Spleen (tissue), 11 donors: ENCODE measurements around the gene THAP4. TPM values are rescaled to one million over a fixed set of nuclear protein-coding genes. Genes with fewer than 3 reads are reported as not detected.
"Not testable (repeated sequence)": the region's sequence is repeated elsewhere in the genome, so short reads cannot be mapped to it uniquely, and the experiment has no call there.

Source experiments
- DNase-seq: peaks from one replicate; pipeline ENCODE4 v3.0.0-alpha.2; 2020
- H3K27ac ChIP-seq, 8 donors: fragments of 200-600 bp; sonication (generic) in 7 of 8; 1 replicate in 4 of 8; 2 replicates in 4 of 8; pipeline versions ENCODE4 v1.5.0 to v1.8.0; 2016 to 2021; ENCODE audit warnings: inconsistent platforms in 4 of 8, mild to moderate bottlenecking in 4 of 8, moderate library complexity in 1 of 8
- H3K27me3 ChIP-seq, 7 donors: fragments of 200-600 bp; sonication (generic) in 6 of 7; replicated peaks in 1 of 7; 1 replicate in 4 of 7; 2 replicates in 3 of 7; pipeline versions ENCODE4 v1.5.0 to v1.8.0; 2016 to 2021; ENCODE audit warnings: inconsistent platforms in 3 of 7, mild to moderate bottlenecking in 1 of 7
- H3K36me3 ChIP-seq, 6 donors: fragments of 200-600 bp; sonication (generic) in 5 of 6; 1 replicate in 4 of 6; 2 replicates in 2 of 6; pipeline versions ENCODE4 v1.5.0 to v1.8.0; 2016 to 2021; ENCODE audit warnings: inconsistent platforms in 2 of 6
- H3K4me1 ChIP-seq, 6 donors: fragments of 200-600 bp; sonication (generic) in 5 of 6; 1 replicate in 3 of 6; 2 replicates in 3 of 6; pipeline versions ENCODE4 v1.5.0 to v1.8.0; 2016 to 2021; ENCODE audit warnings: inconsistent platforms in 3 of 6
- H3K4me3 ChIP-seq, 8 donors: fragments of 200-600 bp; sonication (generic) in 7 of 8; 1 replicate in 4 of 8; 2 replicates in 4 of 8; pipeline versions ENCODE4 v1.5.0 to v1.8.0; 2016 to 2021; ENCODE audit warnings: inconsistent platforms in 4 of 8, mild to moderate bottlenecking in 4 of 8, moderate library complexity in 2 of 8
- H3K9me3 ChIP-seq, 8 donors: fragments of 200-600 bp; sonication (generic) in 7 of 8; 1 replicate in 4 of 8; 2 replicates in 4 of 8; pipeline versions ENCODE4 v1.5.0 to v1.8.0; 2016 to 2021; ENCODE audit warnings: inconsistent platforms in 4 of 8
- POLR2A ChIP-seq, 3 donors: fragments of 450-650 bp; IDR thresholded peaks; one replicate each; pipeline ENCODE4 v1.5.1; 2017; ENCODE audit warnings: antibody characterized with exemption in 3 of 3, mild to moderate bottlenecking in 1 of 3
- POLR2AphosphoS5 ChIP-seq, 3 donors: sonication (generic); formaldehyde crosslinking; IDR thresholded peaks; one replicate each; pipeline ENCODE4 v1.5.1; 2017; ENCODE audit warnings: antibody characterized with exemption in 3 of 3
- WGBS, 5 donors: extraction: QIAGEN DNeasy Blood & Tissue Kit in 3 of 5; methylation state at CpG; one replicate each; pipeline versions ENCODE4 v1.1.5 to v1.1.7; 2013 to 2018; 5-methylcytosine and 5-hydroxymethylcytosine counted together
- intact Hi-C: fragments of 100-400 bp; cut with DNase I; formaldehyde crosslinking; loops from one replicate; pipeline ENCODE4 v1.15.0; 2023; ENCODE audit warnings: low total_unique reads
- polyA plus RNA-seq, 3 donors: library from polyadenylated mRNA; stranded (reverse); fragments of 200-250 nt; gene quantifications; one replicate each; pipeline ENCODE4 v1.2.1, GENCODE V29; 2013
- total RNA-seq, 7 donors: library from RNA; depleted of rRNA in 3 of 7; stranded (reverse); fragments of >200 nt in 3 of 7; fragmentation: NEBNext Ultra II Directional in 4 of 7; extraction: Animal tissue kit (Norgen Biotek cat#: 25700) in 4 of 7; gene quantifications; one replicate each; pipeline versions ENCODE4 v1.1.0 to v1.2.1, GENCODE V29; 2016 to 2021
- TF ChIP-seq, protein P1 (sequence below), 11 experiments: fragments of 200-600 bp in 7 of 11; fragments of 450-650 bp in 4 of 11; sonication (generic) in 4 of 11; IDR thresholded peaks in 8 of 11; conservative IDR thresholded peaks in 3 of 11; 1 replicate in 7 of 11; 2 replicates in 4 of 11; pipeline versions ENCODE4 v1.4.0 to v1.8.0; 2016 to 2021; ENCODE audit warnings: antibody characterized with exemption in 11 of 11, inconsistent platforms in 4 of 11, mild to moderate bottlenecking in 1 of 11
- donor health status: healthy with polysubstance abuse.
- donor health status: DM: no; HTN: no; CAD: no; lungs with moderate emphysema.
- donor health status: DM: no; HTN: no; CAD: no.
- donor health status: Bipolar disorder and iron deficiency.
- donor health status: healthy.
- donor health status: DM: no; HTN: no; CAD: no.
- donor health status: DM: yes; HTN: yes; CAD: no.

THAP4 gene
- total and polyA plus RNA-seq, 10 donors = 21.0 to 31.5 (median 27.8) TPM

DNA sequence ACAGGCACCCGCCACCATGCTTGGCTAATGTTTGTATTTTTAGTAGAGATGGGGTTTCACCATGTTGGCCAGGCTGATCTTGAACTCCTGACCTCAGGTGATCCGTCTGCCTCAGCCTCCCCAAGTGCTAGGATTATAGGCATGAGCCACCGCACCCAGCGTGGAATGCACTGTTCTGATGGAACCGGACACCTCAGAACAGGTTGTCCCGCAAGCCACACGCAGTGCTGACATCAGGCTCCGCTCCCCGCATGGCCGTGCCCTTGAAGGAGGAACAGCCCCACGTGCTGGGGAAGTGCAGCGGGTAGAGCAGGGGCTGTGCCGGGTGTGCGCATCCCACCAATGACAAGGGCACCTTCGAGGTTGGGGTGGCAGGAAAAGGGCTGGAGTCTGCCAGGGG lies 69.7 kb downstream of the THAP4 start:
- intact Hi-C loops, H3K9me3 ChIP-seq, H3K27me3 ChIP-seq, H3K4me3 ChIP-seq: not testable (repeated sequence)
- Histone ChIP-seq H3K4me1 (peaks cover 0 to 33% (median 17%) of the 10 kb centered on the region in 6 donors), H3K27ac (peak overlapping the region in 1 of 8 donors; percentile 36), H3K36me3 (peaks cover 0 to 12% (median 0%) of the 10 kb centered on the region in 6 donors)
- peak in 1 of 3 donors; percentile 40 for TF ChIP-seq POLR2AphosphoS5 (IDR thresholded peaks at IDR 0.05)
- peak; percentile 62 for DNase-seq
- 72 to 83% (median 80%) methylated on average over 4 to 15 of the region's 15 CpGs for WGBS, 5 donors

DNA sequence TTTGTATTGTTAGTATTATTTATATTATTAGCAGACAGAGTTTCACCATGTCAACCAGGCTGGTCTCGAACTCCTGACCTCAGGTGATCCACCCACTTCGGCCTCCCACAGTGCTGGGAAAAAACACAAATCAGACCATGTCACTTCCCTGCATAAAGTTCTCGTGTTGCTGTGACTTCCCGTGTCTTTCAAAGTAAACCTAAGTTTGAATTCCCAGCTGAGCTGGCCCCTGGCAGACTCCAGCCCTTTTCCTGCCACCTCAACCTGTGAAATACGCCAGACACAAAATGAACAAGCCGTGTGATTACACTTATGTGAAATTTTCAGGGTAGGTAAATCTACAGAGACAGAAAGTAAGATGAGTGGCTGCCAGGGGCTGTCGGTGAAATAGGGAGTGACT lies 70.5 kb downstream of the THAP4 start:
- 76 to 84% (median 80%) methylated on average over 7 of the region's 7 CpGs for WGBS, 5 donors
- Histone ChIP-seq H3K27ac (no peak overlapping the region), H3K4me1 (peaks cover 0 to 37% (median 17%) of the 10 kb centered on the region in 6 donors), H3K36me3 (peaks cover 0 to 4% (median 0%) of the 10 kb centered on the region in 6 donors), H3K4me3 (no peak overlapping the region), H3K27me3 (peaks cover 0 to 3% (median 0%) of the 10 kb centered on the region in 7 donors), H3K9me3 (no peaks in the 10 kb centered on the region)
- DNase-seq = peak; percentile 17
- intact Hi-C loops = no loop called here
- TF ChIP-seq, protein P1, sequence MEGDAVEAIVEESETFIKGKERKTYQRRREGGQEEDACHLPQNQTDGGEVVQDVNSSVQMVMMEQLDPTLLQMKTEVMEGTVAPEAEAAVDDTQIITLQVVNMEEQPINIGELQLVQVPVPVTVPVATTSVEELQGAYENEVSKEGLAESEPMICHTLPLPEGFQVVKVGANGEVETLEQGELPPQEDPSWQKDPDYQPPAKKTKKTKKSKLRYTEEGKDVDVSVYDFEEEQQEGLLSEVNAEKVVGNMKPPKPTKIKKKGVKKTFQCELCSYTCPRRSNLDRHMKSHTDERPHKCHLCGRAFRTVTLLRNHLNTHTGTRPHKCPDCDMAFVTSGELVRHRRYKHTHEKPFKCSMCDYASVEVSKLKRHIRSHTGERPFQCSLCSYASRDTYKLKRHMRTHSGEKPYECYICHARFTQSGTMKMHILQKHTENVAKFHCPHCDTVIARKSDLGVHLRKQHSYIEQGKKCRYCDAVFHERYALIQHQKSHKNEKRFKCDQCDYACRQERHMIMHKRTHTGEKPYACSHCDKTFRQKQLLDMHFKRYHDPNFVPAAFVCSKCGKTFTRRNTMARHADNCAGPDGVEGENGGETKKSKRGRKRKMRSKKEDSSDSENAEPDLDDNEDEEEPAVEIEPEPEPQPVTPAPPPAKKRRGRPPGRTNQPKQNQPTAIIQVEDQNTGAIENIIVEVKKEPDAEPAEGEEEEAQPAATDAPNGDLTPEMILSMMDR (IDR thresholded peaks at IDR 0.05 in 8 of 11, conservative IDR thresholded peaks at IDR 0.05 in 3 of 11) = no peak
- TF ChIP-seq POLR2A (IDR thresholded peaks at IDR 0.05) = no peak
- TF ChIP-seq POLR2AphosphoS5 (IDR thresholded peaks at IDR 0.05) = no peak

DNA sequence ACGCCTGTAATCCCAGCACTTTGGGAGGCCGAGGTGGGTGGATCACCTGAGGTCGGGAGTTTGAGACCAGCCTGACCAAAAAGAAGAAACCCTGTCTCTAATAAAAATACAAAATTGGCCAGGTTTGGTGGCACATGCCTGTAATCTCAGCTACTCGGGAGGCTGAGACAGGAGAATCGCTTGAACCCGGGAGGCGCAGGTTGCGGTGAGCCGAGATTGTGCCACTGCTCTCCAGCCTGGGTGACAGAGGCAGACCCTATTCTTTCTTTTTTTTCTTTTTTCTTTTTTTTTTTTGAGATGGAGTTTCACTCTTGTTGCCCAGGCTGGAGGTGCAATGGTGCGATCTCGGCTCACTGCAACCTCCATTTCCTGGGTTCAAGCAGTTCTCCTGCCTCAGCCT lies 70.9 kb downstream of the THAP4 start:
- intact Hi-C loops, H3K4me3 ChIP-seq, H3K27ac ChIP-seq, H3K27me3 ChIP-seq, H3K36me3 ChIP-seq, H3K9me3 ChIP-seq: not testable (repeated sequence)
- H3K4me1 ChIP-seq = peaks cover 0 to 39% (median 17%) of the 10 kb centered on the region in 6 donors
- peak; percentile 8 for DNase-seq
- WGBS, 5 donors = 90 to 97% (median 94%) methylated on average over 11 of the region's 11 CpGs

DNA sequence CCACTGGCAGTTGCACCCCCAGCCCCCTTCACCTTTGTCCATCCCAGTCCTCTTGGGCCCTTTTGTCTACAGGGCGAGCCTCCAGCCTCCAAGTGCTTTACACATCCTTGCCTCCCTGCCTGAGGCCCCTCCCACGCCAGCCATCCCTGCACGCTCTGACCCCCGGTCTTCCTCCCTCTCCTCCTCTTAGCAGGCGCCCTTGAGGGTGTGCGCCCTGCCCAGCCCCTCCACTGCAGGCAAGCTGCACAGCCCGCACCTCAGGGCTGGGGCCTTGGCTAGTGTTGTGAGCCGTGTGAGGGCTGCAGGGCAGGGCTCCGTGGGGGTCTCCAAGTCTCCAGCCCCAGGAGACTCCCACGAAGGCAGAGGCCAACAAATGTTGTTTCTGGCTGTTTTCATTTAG lies 71.5 kb downstream of the THAP4 start:
- H3K4me3 ChIP-seq = no peak overlapping the region
- no peak overlapping the region for H3K27ac ChIP-seq
- H3K36me3 ChIP-seq = no peaks in the 10 kb centered on the region
- no peaks in the 10 kb centered on the region for H3K9me3 ChIP-seq
- no peak for TF ChIP-seq POLR2A (IDR thresholded peaks at IDR 0.05)
- TF ChIP-seq POLR2AphosphoS5 (IDR thresholded peaks at IDR 0.05) = peak in 1 of 3 donors; percentile 17
- TF ChIP-seq, protein P1 (IDR thresholded peaks at IDR 0.05 in 8 of 11, conservative IDR thresholded peaks at IDR 0.05 in 3 of 11) = no peak
- peaks cover 0 to 45% (median 20%) of the 10 kb centered on the region in 6 donors for H3K4me1 ChIP-seq
- WGBS, 5 donors = 66 to 77% (median 70%) methylated on average over 8 to 10 of the region's 10 CpGs
- intact Hi-C loops = no loop called here
- DNase-seq = peak; percentile 58
- peaks cover 0 to 12% (median 2%) of the 10 kb centered on the region in 7 donors for H3K27me3 ChIP-seq

DNA sequence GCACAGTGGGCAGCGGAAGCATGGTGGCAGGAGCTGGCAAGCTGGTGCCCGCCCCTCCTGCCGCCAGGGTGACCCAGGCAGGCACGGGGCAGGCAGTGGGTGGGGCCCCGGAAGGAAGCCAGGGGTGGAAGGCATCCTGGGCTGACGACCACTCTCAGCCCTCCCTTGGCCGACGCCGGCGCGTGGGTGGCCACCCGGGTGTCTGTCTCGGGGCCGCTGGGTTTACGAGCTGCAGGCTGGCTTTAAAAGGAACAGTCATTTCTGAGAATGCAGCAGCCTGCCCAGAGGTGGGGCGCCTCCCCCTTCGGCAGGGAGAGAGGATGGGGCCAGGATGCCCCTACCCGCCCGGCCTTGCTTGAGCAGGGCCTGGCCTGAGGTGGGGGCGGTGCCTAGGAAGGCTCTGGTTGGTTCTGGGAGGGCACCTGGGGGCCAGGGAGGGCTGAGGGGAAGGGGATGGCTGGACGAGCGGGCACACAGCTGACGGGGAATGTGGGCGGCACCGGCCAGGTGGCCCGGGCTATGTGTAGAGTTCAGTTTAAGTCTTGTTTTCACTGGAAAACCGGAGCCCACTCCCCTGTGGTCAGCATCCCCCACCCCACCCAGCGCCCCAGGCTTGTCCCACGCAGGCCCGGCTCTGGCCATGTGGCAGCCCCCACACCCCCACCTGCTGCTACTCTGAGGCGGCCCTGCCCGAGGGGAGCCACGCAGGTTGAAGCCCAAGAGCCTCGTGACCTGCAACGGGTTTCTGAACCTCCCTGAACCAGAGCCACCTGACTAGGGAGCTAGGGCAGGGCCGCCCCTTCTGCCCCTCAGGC lies 72.2 kb downstream of the THAP4 start:
- Histone ChIP-seq H3K27ac (peak overlapping the region in 2 of 8 donors; percentile 30 to 42), H3K4me3 (no peak overlapping the region), H3K9me3 (no peaks in the 10 kb centered on the region), H3K36me3 (no peaks in the 10 kb centered on the region), H3K4me1 (peaks cover 0 to 51% (median 24%) of the 10 kb centered on the region in 6 donors), H3K27me3 (peaks cover 0 to 18% (median 8%) of the 10 kb centered on the region in 7 donors)
- WGBS, 5 donors = 64 to 87% (median 76%) methylated on average over 8 to 36 of the region's 36 CpGs
- intact Hi-C loops = no loop called here
- TF ChIP-seq POLR2A (IDR thresholded peaks at IDR 0.05) (no peak), POLR2AphosphoS5 (IDR thresholded peaks at IDR 0.05) (peak in 1 of 3 donors; percentile 50)
- TF ChIP-seq, protein P1 (IDR thresholded peaks at IDR 0.05 in 8 of 11, conservative IDR thresholded peaks at IDR 0.05 in 3 of 11) = no peak
- peak; percentile 74 for DNase-seq
